A673 (cell line): ENCODE results near the gene B9D1.

Experiments
- CTCF ChIP-seq: fragments of 300-800, 200-600 bp; sonication (generic); conservative IDR thresholded peaks from 2 replicates; pipeline ENCODE4 v1.5.1; 2017; ENCODE audit warnings: low read depth, mild to moderate bottlenecking, antibody characterized with exemption, low read length, moderate library complexity, mixed read lengths
- EZH2 ChIP-seq: fragments of 200-600 bp; sonication (generic); IDR thresholded peaks from 2 replicates; pipeline ENCODE4 v1.6.1; 2017; ENCODE audit warnings: borderline replicate concordance, low read depth, mild to moderate bottlenecking, mixed read lengths, antibody characterized with exemption, low read length; ENCODE audit not compliant: poor library complexity, severe bottlenecking

GRCh38 chr17:19378416-19379360 is 16.2 kb upstream of the B9D1 start, which contains the start of gene MAPK7:
- TF ChIP-seq EZH2 (no peak), CTCF (no peak)
